Measurements from ENCODE around the gene PPP1R26. TPM values are rescaled to one million over a fixed set of nuclear protein-coding genes. Genes with fewer than 3 reads are reported as not detected.

PPP1R26 gene
- total and polyA plus RNA-seq, 9 of the 15 experiments (the other 6 are each of a cell fraction or from before 2014, with no cell fraction given): 0.77 to 26.8 (median 9.3) TPM

DNA sequence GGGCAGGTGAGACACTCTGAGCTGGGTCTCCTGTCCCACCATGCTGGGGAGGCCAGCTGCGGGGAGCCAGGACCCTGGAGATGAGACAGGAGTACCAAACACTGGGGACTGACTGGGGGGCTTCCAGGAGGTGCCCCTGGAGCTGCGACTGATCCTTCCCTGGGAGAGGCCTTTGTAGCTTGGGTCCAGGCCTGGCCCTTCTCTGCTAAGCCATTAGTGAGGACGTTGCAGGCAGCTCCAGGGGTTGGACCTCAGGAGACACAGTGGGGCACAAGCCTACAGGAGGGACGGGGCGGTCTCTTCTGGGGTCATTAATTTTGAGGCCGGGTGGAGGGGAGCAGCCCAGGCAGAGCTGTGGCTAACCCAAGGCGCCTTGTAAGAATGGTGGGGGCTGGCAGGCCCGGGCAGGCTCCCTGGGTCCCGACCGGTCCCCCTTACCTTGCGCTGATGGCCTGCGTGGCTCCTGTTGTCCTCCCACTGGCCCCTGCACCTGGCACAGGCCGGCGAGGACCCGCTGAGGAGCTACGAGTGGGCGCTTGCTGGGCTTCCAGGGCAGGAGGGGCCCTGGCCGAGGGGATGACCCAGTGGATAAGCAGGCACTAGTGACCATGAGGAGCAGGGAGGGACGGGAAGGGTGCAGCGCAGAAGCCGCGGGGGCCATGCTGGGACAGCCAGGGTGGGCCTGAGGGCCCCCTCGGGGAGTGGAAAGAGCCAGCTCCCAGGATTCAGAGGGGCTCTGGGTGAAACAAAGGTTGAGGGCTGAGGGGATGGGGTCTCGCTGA lies 26.0 kb downstream of the PPP1R26 start (continued):
- TF ChIP-seq POLR2G (IDR thresholded peaks at IDR 0.05; ENCODE audit: low read depth, low read length) (peak; percentile 83), POLR2A (conservative IDR thresholded peaks at IDR 0.05) (peak; percentile 64), FIP1L1 (IDR thresholded peaks at IDR 0.05; ENCODE audit: low read depth, low read length, poor library complexity, severe bottlenecking) (peak; percentile 61), FOXA1 (IDR thresholded peaks at IDR 0.05; ENCODE audit: borderline replicate concordance) (no peak), ZNF324 (CRISPR knock-in tag; IDR thresholded peaks at IDR 0.05) (no peak)
- TF ChIP-seq, protein P1, sequence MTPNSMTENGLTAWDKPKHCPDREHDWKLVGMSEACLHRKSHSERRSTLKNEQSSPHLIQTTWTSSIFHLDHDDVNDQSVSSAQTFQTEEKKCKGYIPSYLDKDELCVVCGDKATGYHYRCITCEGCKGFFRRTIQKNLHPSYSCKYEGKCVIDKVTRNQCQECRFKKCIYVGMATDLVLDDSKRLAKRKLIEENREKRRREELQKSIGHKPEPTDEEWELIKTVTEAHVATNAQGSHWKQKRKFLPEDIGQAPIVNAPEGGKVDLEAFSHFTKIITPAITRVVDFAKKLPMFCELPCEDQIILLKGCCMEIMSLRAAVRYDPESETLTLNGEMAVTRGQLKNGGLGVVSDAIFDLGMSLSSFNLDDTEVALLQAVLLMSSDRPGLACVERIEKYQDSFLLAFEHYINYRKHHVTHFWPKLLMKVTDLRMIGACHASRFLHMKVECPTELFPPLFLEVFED (CRISPR knock-in tag; conservative IDR thresholded peaks at IDR 0.05): no peak

DNA sequence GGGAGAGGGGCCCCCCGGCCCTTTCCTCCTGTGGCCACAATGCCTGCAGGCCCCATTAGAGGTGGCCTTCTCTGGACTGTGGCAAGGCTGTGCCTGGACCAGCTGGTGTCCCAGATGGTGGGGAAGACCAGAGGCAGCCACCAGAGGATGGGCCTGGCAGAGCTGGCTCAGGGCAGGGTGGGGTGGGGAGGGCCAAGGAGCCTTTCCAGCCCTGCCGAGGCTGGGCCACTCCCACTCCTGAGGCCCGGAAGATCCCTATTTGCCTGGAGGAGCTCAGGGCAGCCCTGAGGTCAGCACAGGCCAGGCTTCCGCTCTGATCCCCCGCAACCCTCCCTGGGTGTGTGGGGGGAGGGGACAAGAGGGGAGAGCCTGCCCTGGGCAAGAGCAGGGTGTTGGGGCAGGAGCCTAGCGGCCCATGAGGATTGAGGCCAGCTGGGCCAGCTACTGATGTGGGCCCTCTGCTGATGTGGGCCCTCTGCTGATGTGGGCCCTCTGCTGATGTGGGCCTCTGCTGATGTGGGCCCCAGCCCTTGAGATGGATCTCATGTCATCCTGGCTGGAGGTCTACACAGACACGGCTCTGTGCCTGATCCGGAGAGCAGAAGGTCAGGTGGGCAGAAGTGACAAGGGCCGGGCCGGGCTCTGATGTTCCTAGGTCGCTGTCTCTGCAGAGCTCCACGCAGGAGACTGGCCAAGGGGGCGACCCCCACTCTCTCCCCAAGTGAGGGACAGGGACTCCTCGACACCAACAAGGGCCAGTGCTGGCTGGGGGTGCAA lies 26.9 kb downstream of the PPP1R26 start:
- Histone ChIP-seq H3K4me1 (replicated peaks in 1 of 2; ENCODE audit: control insufficient read depth in 2 of 2, insufficient read depth in 2 of 2, low read length in 2 of 2) (peaks cover 32 to 61% of the 10 kb centered on the region in 2 experiments), H3K9ac (ENCODE audit: insufficient read depth in 1 of 2, low read depth in 2 of 2, low read length in 2 of 2) (peak overlapping the region; percentile 36 to 86; a peak in 3 of 4 replicates), H3K9me3 (replicated peaks; ENCODE audit: control insufficient read depth, insufficient read depth, low read depth, low read length) (no peaks in the 10 kb centered on the region), H3K36me3 (ENCODE audit: control insufficient read depth, insufficient read depth, low read length) (peaks cover 41% of the 10 kb centered on the region), H3K9me1 (ENCODE audit: control insufficient read depth, insufficient read depth, low read length) (no peaks in the 10 kb centered on the region), H4K20me1 (replicated peaks; ENCODE audit: control insufficient read depth, insufficient read depth, low read length) (peaks cover 17% of the 10 kb centered on the region), H3K27me3 (ENCODE audit: control insufficient read depth in 2 of 2, insufficient read depth in 2 of 2, low read length in 2 of 2) (no peaks in the 10 kb centered on the region), H2AFZ (ENCODE audit: low read depth, low read length) (peak overlapping the region; percentile 77), H3K27ac (ENCODE audit: extremely low read depth, low read depth, low read length) (peak overlapping the region; percentile 74), H3K79me2 (ENCODE audit: control insufficient read depth, insufficient read depth, low read length) (peaks cover 31% of the 10 kb centered on the region), H3K4me2 (ENCODE audit: insufficient read depth, low read length) (peak overlapping the region; percentile 64), H3K4me3 (no peak overlapping the region)
- POLR2A ChIA-PET: interaction anchor here (0.6 to 2.0 kb wide), 12 partner anchors 8 to 395 kb away, joined by 3 to 9 read pairs (median 3); no protein-coding TSS in a partner anchor
- ATAC-seq: peak; percentile 88
- CTCF ChIA-PET (ENCODE audit: low intra/inter-chr PET ratio): no interaction called here
- FAIRE-seq: peak; percentile 95
- intact Hi-C loops (cut with micrococcal nuclease) (no loop called here), in situ Hi-C loops (cut with MboI) (no loop called here)
- WGBS (ENCODE audit: insufficient coverage, low coverage, missing lambda C conversion rate): 34% methylated on average over 10 of the region's 14 CpGs
- DNase-seq (ENCODE audit: extremely low read depth in 1 of 4, low spot score in 3 of 4): peak; percentile 80 to 91 (median 87)
- no TSS peak for BruUV-seq (replicated peaks)
- TF ChIP-seq CBFA2T3 (IDR thresholded peaks at IDR 0.05) (peak; percentile 24; the same call in 1 of the 2 replicates), SMARCA5 (IDR thresholded peaks at IDR 0.05) (no peak), NR2C1 (IDR thresholded peaks at IDR 0.05) (no peak), NR2C1 (tag; IDR thresholded peaks at IDR 0.05) (peak; percentile 32; the same call in 1 of the 2 replicates), POLR2A (conservative IDR thresholded peaks at IDR 0.05) (no peak), RBBP5 (IDR thresholded peaks at IDR 0.05; ENCODE audit: borderline replicate concordance, insufficient read depth, low read length, poor library complexity, severe bottlenecking) (peak; percentile 61), BRF1 (IDR thresholded peaks at IDR 0.05; ENCODE audit: borderline replicate concordance, extremely low read depth, insufficient read length) (no peak), ZBTB43 (CRISPR knock-in tag; IDR thresholded peaks at IDR 0.05) (no peak), ZNF668 (CRISPR knock-in tag; IDR thresholded peaks at IDR 0.05) (no peak), SPI1 (IDR thresholded peaks at IDR 0.05; ENCODE audit: borderline replicate concordance, low read depth, low read length) (peak; percentile 40; the same call in 1 of the 2 replicates)
- TF ChIP-seq, protein P2, sequence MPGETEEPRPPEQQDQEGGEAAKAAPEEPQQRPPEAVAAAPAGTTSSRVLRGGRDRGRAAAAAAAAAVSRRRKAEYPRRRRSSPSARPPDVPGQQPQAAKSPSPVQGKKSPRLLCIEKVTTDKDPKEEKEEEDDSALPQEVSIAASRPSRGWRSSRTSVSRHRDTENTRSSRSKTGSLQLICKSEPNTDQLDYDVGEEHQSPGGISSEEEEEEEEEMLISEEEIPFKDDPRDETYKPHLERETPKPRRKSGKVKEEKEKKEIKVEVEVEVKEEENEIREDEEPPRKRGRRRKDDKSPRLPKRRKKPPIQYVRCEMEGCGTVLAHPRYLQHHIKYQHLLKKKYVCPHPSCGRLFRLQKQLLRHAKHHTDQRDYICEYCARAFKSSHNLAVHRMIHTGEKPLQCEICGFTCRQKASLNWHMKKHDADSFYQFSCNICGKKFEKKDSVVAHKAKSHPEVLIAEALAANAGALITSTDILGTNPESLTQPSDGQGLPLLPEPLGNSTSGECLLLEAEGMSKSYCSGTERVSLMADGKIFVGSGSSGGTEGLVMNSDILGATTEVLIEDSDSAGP (CRISPR knock-in tag; IDR thresholded peaks at IDR 0.05): no peak

Measured in K562 (cell line).